GM19372 (cell line): ENCODE measurements around the gene ZNF302.

Source experiments
- ATAC-seq: cut with Tn5 transposase; IDR thresholded peaks from one replicate; pipeline ENCODE4 v1.9.1; 2021; ENCODE audit warnings: mild to moderate bottlenecking, low read depth, moderate library complexity; ENCODE audit not compliant: unreplicated experiment

The ZNF302 gene

GRCh38 chr19:34731019-34731829, 53.7 kb downstream of the ZNF302 start:
- ATAC-seq: no peak

GRCh38 chr19:34731964-34732363, 54.5 kb downstream of the ZNF302 start:
- ATAC-seq: no peak

- ATAC-seq: no peak
Observed at GRCh38 chr19:34732612-34733211, 55.2 kb downstream of the ZNF302 start.

- ATAC-seq: peak; percentile 3
Observed at GRCh38 chr19:34733266-34733745, 55.8 kb downstream of the ZNF302 start.

- peak; percentile 72 for ATAC-seq
Observed at GRCh38 chr19:34733746-34734536, 56.5 kb downstream of the ZNF302 start, which contains the start of gene ZNF181. Gene ZNF181 (plus strand): TSS chr19:34734243. CDS start chr19:34735038, 795 bp downstream.

GRCh38 chr19:34734537-34735103, 57.1 kb downstream of the ZNF302 start:
- no peak for ATAC-seq
